DND-41 (cell line): Measurements from ENCODE around the gene IL11RA.
A peak's percentile ranks its signal among the peaks of the same experiment; 100 is the strongest.

Experiments used
- ATAC-seq: fragments of 200-7000 bp; cut with Tn5 transposase; 3 replicates; pipeline ENCODE4 v1.9.1; 2021; ENCODE audit warnings: low read depth; ENCODE audit not compliant: insufficient read depth
- DNase-seq: peaks from one replicate; pipeline ENCODE4 v3.0.0-alpha.2; 2020
- H2AFZ ChIP-seq: 2 replicates; pipeline ENCODE4 v1.6.0; 2012; ENCODE audit warnings: low read depth, low read length
- H3K27ac ChIP-seq: 2 replicates; pipeline ENCODE4 v1.5.1; 2012; ENCODE audit warnings: low read length, inconsistent platforms
- H3K27me3 ChIP-seq: fragments of 200-600 bp; sonication (generic); 2 replicates; pipeline ENCODE4 v1.6.0; 2012; ENCODE audit warnings: low read length, mild to moderate bottlenecking, inconsistent platforms; ENCODE audit not compliant: insufficient read depth, poor library complexity
- H3K36me3 ChIP-seq: 2 replicates; pipeline ENCODE4 v1.5.1; 2012; ENCODE audit warnings: low read length, inconsistent platforms; ENCODE audit not compliant: insufficient read depth
- H3K4me1 ChIP-seq: 2 replicates; pipeline ENCODE4 v1.5.1; 2012; ENCODE audit warnings: mild to moderate bottlenecking, low read length; ENCODE audit not compliant: insufficient read depth
- H3K4me2 ChIP-seq: 2 replicates; pipeline ENCODE4 v1.6.0; 2012; ENCODE audit warnings: mild to moderate bottlenecking, moderate library complexity, low read length, inconsistent platforms; ENCODE audit not compliant: insufficient read depth
- H3K4me3 ChIP-seq, 2 experiments: fragments of 200-600 bp in 1 of 2; shearing (Covaris generic) in 1 of 2; 2 replicates each; pipeline ENCODE4 v1.5.1; 2012 to 2016; ENCODE audit warnings: inconsistent platforms in 2 of 2, low read length in 2 of 2, mild to moderate bottlenecking in 2 of 2, low read depth in 1 of 2, moderate library complexity in 1 of 2
- H3K79me2 ChIP-seq: 2 replicates; pipeline ENCODE4 v1.6.0; 2012; ENCODE audit warnings: low read length, inconsistent platforms; ENCODE audit not compliant: insufficient read depth
- H3K9ac ChIP-seq: 2 replicates; pipeline ENCODE4 v1.6.0; 2012; ENCODE audit warnings: low read depth, mild to moderate bottlenecking, inconsistent platforms, low read length, moderate library complexity
- H3K9me3 ChIP-seq: 2 replicates; pipeline ENCODE4 v1.5.1; 2012; ENCODE audit warnings: low read length, moderate library complexity, mild to moderate bottlenecking, inconsistent platforms; ENCODE audit not compliant: insufficient read depth, severe bottlenecking
- H4K20me1 ChIP-seq: 2 replicates; pipeline ENCODE4 v1.6.0; 2012; ENCODE audit warnings: low read length; ENCODE audit not compliant: insufficient read depth
- EZH2 ChIP-seq: IDR thresholded peaks from 3 replicates; pipeline ENCODE4 v1.6.1; 2012; ENCODE audit warnings: borderline replicate concordance, low read depth, mild to moderate bottlenecking, moderate library complexity, low read length, inconsistent platforms; ENCODE audit not compliant: severe bottlenecking
- TF ChIP-seq, protein P1 (sequence below): IDR thresholded peaks from 2 replicates; pipeline ENCODE4 v1.5.1; 2012; ENCODE audit warnings: borderline replicate concordance, low read length, moderate library complexity, mild to moderate bottlenecking; ENCODE audit not compliant: poor library complexity, severe bottlenecking; ENCODE audit errors: extremely low read depth

IL11RA gene

DNA sequence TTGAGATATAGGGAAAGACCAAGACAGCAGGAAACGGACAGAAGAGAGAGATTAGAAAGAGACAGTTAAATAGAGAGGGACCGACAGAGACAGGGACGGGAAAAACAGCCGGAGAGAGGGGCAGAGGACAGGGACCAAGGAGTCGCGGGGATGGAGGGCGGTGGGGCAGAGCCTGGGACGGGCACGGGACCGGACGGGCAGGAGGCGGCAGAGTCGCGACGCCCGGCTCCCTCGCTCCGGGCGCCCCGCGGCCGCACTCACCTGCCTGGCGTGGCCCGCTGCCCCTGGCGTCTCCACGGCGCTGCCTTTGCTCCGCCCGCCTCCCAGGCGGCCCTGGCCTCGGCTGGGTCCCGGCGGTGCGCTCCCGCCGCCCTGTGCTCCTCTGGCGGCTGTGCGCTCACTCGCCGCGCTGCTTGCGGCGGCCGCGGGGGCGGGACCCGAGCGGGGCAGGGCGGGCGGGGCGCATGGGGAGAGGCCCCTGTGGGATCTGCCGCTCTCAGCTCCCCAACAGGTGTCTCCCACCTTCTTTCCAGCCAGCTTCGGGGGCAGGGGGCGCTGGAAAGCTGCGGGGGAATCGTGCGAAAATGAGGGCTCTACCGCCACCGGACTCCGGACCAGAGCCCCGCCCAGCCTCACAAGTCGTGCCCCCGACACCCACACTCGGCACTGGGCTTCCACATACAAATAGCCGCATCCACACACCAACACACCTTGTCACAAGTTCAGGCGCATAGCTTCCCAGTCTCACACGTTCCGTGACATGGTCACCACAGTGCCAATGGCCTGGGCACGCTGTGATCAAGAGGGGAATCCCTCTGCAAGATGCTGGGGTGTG is 23.1 kb upstream of the IL11RA start, which contains the start of gene ARID3C:
Gene ARID3C, minus strand, starts transcription at position 411 of the 835 bp plus-strand sequence. CDS start 1,052 bp downstream, outside the sequence.
- peaks cover 3% of the 10 kb centered on the region; the same call in 1 of the 2 replicates for H4K20me1 ChIP-seq
- DNase-seq (no peak), ATAC-seq (peak; percentile 29; the same call in 1 of the 3 replicates)
- no peak within 1 kb of the TSS for H3K27ac ChIP-seq
- no peaks in the 10 kb centered on the region for H3K36me3 ChIP-seq
- no peak within 1 kb of the TSS for H3K9ac ChIP-seq
- H3K4me2 ChIP-seq, result no peak within 1 kb of the TSS
- H3K4me1 ChIP-seq, result no peaks in the 10 kb centered on the region
- no peaks in the 10 kb centered on the region for H3K9me3 ChIP-seq
- no peak for TF ChIP-seq EZH2
- TF ChIP-seq, protein P1, sequence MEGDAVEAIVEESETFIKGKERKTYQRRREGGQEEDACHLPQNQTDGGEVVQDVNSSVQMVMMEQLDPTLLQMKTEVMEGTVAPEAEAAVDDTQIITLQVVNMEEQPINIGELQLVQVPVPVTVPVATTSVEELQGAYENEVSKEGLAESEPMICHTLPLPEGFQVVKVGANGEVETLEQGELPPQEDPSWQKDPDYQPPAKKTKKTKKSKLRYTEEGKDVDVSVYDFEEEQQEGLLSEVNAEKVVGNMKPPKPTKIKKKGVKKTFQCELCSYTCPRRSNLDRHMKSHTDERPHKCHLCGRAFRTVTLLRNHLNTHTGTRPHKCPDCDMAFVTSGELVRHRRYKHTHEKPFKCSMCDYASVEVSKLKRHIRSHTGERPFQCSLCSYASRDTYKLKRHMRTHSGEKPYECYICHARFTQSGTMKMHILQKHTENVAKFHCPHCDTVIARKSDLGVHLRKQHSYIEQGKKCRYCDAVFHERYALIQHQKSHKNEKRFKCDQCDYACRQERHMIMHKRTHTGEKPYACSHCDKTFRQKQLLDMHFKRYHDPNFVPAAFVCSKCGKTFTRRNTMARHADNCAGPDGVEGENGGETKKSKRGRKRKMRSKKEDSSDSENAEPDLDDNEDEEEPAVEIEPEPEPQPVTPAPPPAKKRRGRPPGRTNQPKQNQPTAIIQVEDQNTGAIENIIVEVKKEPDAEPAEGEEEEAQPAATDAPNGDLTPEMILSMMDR, result no peak
- no peak within 1 kb of the TSS for H3K4me3 ChIP-seq
- H2AFZ ChIP-seq, result no peak within 1 kb of the TSS
- no peaks in the 10 kb centered on the region for H3K79me2 ChIP-seq
- peaks cover 25% of the 10 kb centered on the region for H3K27me3 ChIP-seq

DNA sequence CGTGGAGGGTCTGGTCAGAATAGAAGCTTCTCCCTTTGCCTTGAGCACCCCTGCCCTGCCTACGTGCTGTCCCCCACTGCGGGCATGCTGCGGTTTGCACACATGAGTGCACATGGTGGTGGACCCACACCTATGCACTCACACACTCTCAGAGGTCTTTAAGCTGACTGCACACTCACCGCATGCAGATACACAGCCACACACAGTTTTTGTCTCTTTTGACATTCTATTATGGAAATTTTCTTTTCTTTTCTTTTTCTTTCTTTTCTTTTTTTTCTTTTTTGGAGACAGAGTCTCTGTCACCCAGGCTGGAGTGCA is 22.5 kb upstream of the IL11RA start:
- no peak for DNase-seq
- Histone ChIP-seq H3K4me3 (no peak overlapping the region), H4K20me1 (peaks cover 3% of the 10 kb centered on the region; the same call in 1 of the 2 replicates), H3K79me2 (no peaks in the 10 kb centered on the region), H3K9ac (no peak overlapping the region), H3K4me1 (no peaks in the 10 kb centered on the region), H3K4me2 (no peak overlapping the region), H3K9me3 (no peaks in the 10 kb centered on the region), H3K27me3 (peaks cover 25% of the 10 kb centered on the region), H2AFZ (no peak overlapping the region), H3K27ac (no peak overlapping the region), H3K36me3 (no peaks in the 10 kb centered on the region)
- ATAC-seq, result no peak
- TF ChIP-seq, protein P1, result no peak
- TF ChIP-seq EZH2, result no peak

DNA sequence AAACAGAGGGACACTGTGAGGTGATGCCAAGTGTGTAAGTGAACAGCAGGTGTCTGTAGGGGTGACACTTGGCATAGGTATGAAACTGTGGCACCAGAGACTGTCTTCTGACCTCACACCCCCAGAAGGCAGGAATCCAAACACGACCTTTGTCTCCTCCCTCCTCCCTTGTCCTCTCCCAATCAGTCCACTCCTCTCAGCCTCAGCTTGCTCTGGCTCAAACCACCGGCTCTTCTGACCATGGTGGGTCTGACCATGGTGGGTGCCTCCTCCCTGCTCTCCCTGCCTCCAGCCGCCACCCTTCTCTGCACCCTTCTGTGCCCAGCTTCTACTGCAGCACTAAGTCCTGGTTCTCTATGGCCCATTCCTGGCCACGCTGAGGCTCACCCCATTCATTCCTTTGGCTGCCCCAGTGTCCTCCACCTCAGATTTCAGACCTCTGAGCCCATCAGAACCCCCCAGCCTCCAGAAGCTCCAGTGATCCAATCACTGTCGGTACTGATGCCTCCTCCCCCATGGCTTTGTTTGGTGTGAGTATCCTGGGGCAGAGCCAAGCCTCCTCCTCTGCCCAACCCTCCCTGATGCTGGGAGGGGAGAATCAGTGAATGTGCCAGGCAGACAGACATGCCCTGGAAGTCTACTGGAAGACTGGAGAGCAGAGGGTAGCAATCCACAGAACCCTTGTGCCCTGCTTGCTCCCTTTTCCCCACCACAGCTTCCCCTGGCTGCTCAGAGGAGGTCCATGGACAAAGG is 21.4 kb upstream of the IL11RA start:
- DNase-seq, result no peak
- Histone ChIP-seq H3K9ac (no peak overlapping the region), H3K27me3 (peaks cover 25% of the 10 kb centered on the region)

More for the DNA sequence above, 21.4 kb upstream of the IL11RA start:
- Histone ChIP-seq H3K79me2 (peaks cover 6% of the 10 kb centered on the region), H4K20me1 (peaks cover 12% of the 10 kb centered on the region), H3K4me1 (peaks cover 5% of the 10 kb centered on the region), H2AFZ (no peak overlapping the region), H3K27ac (no peak overlapping the region), H3K9me3 (no peaks in the 10 kb centered on the region), H3K4me3 (no peak overlapping the region), H3K36me3 (peaks cover 10% of the 10 kb centered on the region), H3K4me2 (no peak overlapping the region)
- no peak for TF ChIP-seq EZH2
- TF ChIP-seq, protein P1, result no peak
- no peak for ATAC-seq
